Panc1 (cell line): Measurements from ENCODE around the gene FSD1.

Experiments
- TF ChIP-seq, protein P1 (sequence below), 2 experiments: IDR thresholded peaks; 2 replicates each; pipeline ENCODE4 v1.6.1; 2011 to 2012; ENCODE audit warnings: low read depth in 2 of 2, control low read depth in 1 of 2, low read length in 1 of 2, mild to moderate bottlenecking in 1 of 2, moderate library complexity in 1 of 2; ENCODE audit not compliant: insufficient read depth in 1 of 2
- TF ChIP-seq, protein P2 (sequence below): fragments of 450-650 bp; IDR thresholded peaks from 2 replicates; pipeline ENCODE4 v1.5.1; 2017; ENCODE audit warnings: mild to moderate bottlenecking

DNA sequence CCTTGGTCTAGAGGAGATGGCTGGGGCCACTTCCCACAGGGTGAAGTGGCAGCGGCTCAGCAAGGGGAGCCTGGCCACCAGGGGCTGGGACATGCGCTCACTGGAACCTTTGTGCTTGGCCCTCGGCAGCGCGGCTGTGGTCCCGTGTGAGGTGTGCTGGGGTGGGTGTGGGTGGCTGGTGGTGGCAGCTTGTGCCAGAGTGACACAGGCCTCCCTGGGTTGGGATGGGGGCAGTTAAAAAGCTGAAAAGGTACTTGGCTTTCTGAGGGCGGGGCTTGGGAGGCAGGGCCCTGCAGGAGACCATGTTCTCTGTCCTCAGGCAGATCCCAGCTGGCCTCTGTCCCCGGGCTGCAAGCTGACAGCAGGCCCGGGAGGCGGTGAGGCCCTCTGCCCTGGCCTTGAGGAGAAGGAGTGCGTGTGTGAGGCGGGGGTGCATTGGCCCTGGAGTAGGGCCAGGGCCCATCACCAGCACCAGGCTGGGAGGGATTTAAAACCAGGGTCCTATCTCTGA lies 56.3 kb downstream of the FSD1 start:
- TF ChIP-seq, protein P1, sequence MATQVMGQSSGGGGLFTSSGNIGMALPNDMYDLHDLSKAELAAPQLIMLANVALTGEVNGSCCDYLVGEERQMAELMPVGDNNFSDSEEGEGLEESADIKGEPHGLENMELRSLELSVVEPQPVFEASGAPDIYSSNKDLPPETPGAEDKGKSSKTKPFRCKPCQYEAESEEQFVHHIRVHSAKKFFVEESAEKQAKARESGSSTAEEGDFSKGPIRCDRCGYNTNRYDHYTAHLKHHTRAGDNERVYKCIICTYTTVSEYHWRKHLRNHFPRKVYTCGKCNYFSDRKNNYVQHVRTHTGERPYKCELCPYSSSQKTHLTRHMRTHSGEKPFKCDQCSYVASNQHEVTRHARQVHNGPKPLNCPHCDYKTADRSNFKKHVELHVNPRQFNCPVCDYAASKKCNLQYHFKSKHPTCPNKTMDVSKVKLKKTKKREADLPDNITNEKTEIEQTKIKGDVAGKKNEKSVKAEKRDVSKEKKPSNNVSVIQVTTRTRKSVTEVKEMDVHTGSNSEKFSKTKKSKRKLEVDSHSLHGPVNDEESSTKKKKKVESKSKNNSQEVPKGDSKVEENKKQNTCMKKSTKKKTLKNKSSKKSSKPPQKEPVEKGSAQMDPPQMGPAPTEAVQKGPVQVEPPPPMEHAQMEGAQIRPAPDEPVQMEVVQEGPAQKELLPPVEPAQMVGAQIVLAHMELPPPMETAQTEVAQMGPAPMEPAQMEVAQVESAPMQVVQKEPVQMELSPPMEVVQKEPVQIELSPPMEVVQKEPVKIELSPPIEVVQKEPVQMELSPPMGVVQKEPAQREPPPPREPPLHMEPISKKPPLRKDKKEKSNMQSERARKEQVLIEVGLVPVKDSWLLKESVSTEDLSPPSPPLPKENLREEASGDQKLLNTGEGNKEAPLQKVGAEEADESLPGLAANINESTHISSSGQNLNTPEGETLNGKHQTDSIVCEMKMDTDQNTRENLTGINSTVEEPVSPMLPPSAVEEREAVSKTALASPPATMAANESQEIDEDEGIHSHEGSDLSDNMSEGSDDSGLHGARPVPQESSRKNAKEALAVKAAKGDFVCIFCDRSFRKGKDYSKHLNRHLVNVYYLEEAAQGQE (IDR thresholded peaks at IDR 0.05; ENCODE audit: insufficient read depth in 1 of 2, low read depth in 2 of 2, low read length in 1 of 2): no peak
- TF ChIP-seq, protein P2, sequence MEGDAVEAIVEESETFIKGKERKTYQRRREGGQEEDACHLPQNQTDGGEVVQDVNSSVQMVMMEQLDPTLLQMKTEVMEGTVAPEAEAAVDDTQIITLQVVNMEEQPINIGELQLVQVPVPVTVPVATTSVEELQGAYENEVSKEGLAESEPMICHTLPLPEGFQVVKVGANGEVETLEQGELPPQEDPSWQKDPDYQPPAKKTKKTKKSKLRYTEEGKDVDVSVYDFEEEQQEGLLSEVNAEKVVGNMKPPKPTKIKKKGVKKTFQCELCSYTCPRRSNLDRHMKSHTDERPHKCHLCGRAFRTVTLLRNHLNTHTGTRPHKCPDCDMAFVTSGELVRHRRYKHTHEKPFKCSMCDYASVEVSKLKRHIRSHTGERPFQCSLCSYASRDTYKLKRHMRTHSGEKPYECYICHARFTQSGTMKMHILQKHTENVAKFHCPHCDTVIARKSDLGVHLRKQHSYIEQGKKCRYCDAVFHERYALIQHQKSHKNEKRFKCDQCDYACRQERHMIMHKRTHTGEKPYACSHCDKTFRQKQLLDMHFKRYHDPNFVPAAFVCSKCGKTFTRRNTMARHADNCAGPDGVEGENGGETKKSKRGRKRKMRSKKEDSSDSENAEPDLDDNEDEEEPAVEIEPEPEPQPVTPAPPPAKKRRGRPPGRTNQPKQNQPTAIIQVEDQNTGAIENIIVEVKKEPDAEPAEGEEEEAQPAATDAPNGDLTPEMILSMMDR: no peak
